Vagina (tissue), 2 donors: ENCODE data around the gene GTPBP1.

Experiments used
- CTCF ChIP-seq, 3 experiments: fragments of 450-650 bp in 2 of 3; fragments of 200-600 bp in 1 of 3; sonication (generic) in 1 of 3; IDR thresholded peaks; one replicate each; pipeline ENCODE4 v1.5.1; 2017 to 2019; ENCODE audit warnings: antibody characterized with exemption in 3 of 3, mild to moderate bottlenecking in 2 of 3, moderate library complexity in 2 of 3
- POLR2A ChIP-seq, 2 donors: fragments of 450-650 bp; IDR thresholded peaks; one replicate each; pipeline ENCODE4 v1.6.1; 2017; ENCODE audit warnings: antibody characterized with exemption in 2 of 2, mild to moderate bottlenecking in 2 of 2, moderate library complexity in 2 of 2

GRCh38 chr22:38751422-38752346 is 45.9 kb downstream of the GTPBP1 start:
- TF ChIP-seq CTCF (IDR thresholded peaks at IDR 0.05) (no peak), POLR2A (IDR thresholded peaks at IDR 0.05) (no peak)
